CD4-positive, alpha-beta T cell (primary cell): ENCODE measurements around the gene FRMD5. TPM values are rescaled to one million over a fixed set of nuclear protein-coding genes. Genes with fewer than 3 reads are reported as not detected.

Source experiments
- ATAC-seq: fragments of 200-7000 bp; cut with Tn5 transposase; one replicate; pipeline ENCODE4 v1.10.0; 2022; ENCODE audit warnings: mild to moderate bottlenecking; ENCODE audit not compliant: poor library complexity
- CTCF ChIA-PET: fragments of 350-600 bp; sonication (Branson Sonifier 250); formaldehyde crosslinking; loops from one replicate; lab custom pipeline; 2021; ENCODE audit warnings: antibody characterized with exemption, inconsistent platforms; lab: Charles Lee
- POLR2A ChIA-PET: fragments of 350-600 bp; sonication (Branson Sonifier 250); formaldehyde crosslinking; loops from one replicate; lab custom pipeline; 2021; ENCODE audit warnings: antibody characterized with exemption, inconsistent platforms; lab: Charles Lee
- DNase-seq, 14 experiments: peaks; one replicate each; pipeline ENCODE4 v3.0.0-alpha.2; 2013 to 2020; ENCODE audit warnings: mixed read lengths in 2 of 14
- H3K27ac ChIP-seq, 2 donors: one replicate each; pipeline versions ENCODE4 v1.5.1 to v1.7.0; 2013; ENCODE audit warnings: low read length in 2 of 2, low read depth in 1 of 2, mild to moderate bottlenecking in 1 of 2
- H3K27me3 ChIP-seq, 2 experiments: 1 replicate in 1 of 2; 2 replicates in 1 of 2; pipeline versions ENCODE4 v1.6.1 to v1.7.0; 2013; ENCODE audit warnings: low read length in 2 of 2, control low read depth in 1 of 2, mild to moderate bottlenecking in 1 of 2, moderate library complexity in 1 of 2; ENCODE audit not compliant: insufficient read depth in 2 of 2, control insufficient read depth in 1 of 2
- H3K36me3 ChIP-seq: one replicate; pipeline ENCODE4 v1.6.1; 2013; ENCODE audit warnings: low read length, control low read depth; ENCODE audit not compliant: insufficient read depth
- H3K4me1 ChIP-seq: one replicate; pipeline ENCODE4 v1.6.1; 2013; ENCODE audit warnings: low read length, control low read depth; ENCODE audit not compliant: insufficient read depth
- H3K4me3 ChIP-seq: one replicate; pipeline ENCODE4 v1.5.1; 2013; ENCODE audit warnings: mild to moderate bottlenecking, low read length, moderate library complexity
- H3K9me3 ChIP-seq, 2 experiments: 1 replicate in 1 of 2; 2 replicates in 1 of 2; pipeline versions ENCODE4 v1.6.1 to v1.7.0; 2013; ENCODE audit warnings: low read length in 2 of 2, mild to moderate bottlenecking in 2 of 2, control low read depth in 1 of 2, moderate library complexity in 1 of 2; ENCODE audit not compliant: control insufficient read depth in 1 of 2, insufficient read depth in 1 of 2
- H3K27ac Mint-ChIP-seq: one replicate; pipeline ENCODE4 v1.8.0; 2020; ENCODE audit warnings: mixed read lengths
- H3K27me3 Mint-ChIP-seq: one replicate; pipeline ENCODE4 v1.8.0; 2021; ENCODE audit warnings: mixed read lengths
- H3K36me3 Mint-ChIP-seq: one replicate; pipeline ENCODE4 v1.8.0; 2021; ENCODE audit warnings: low read depth, mixed read lengths
- H3K4me1 Mint-ChIP-seq: one replicate; pipeline ENCODE4 v1.8.0; 2021; ENCODE audit warnings: low read depth, mixed read lengths
- H3K4me3 Mint-ChIP-seq: one replicate; pipeline ENCODE4 v1.8.0; 2020; ENCODE audit warnings: mild to moderate bottlenecking, mixed read lengths
- H3K9me3 Mint-ChIP-seq: one replicate; pipeline ENCODE4 v1.8.0; 2020; ENCODE audit warnings: mixed read lengths
- intact Hi-C, 2 experiments: fragments of 100-400 bp; cut with DNase I in 1 of 2; cut with micrococcal nuclease in 1 of 2; formaldehyde crosslinking; loops; one replicate each; pipeline versions ENCODE4 v1.15.1 to v1.9.0; 2023 to 2025; cut with DNase I, micrococcal nuclease
- total RNA-seq, 174 experiments: library from RNA in 2 of 174; stranded (reverse) in 2 of 174; gene quantifications; one replicate each; pipeline ENCODE4 v1.2.3 and lab custom pipeline; 2021 to 2026
- TF ChIP-seq, protein P1 (sequence below): fragments of 200-600 bp; IDR thresholded peaks from one replicate; pipeline ENCODE4 v1.8.0; 2022; ENCODE audit warnings: antibody characterized with exemption, mild to moderate bottlenecking

Gene FRMD5
- total RNA-seq, 2 experiments from 2014 or later = not detected

DNA sequence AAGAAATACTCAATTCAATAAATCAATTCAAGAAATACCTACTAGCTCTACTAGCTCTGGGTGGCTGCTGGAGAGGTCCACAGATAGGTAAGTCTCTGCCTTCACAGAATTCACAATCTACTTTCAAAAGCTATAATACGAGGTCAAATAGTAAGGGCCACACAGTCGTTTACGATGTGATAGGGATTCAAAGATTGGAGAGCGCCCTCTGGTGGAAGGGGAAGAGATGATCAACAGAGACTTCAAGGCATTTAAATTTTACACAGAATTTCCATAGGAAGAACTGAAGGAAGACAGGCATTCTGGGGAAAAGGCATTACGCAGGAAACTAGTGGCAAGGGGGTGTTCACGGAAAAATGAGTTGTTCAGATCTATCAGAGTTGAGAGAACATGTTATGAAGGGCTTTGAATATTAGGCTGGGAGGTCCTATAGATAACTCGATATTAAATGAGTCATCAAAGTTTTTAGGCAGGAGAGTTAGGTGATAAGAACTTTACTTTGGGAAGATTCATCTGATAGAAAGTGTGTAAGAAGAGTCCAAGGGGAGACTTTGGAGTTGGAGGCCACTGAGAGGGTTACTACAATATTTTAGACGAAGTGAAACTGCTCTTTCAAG, 128.8 kb downstream of the FRMD5 start:
- POLR2A ChIA-PET = no interaction called here
- no peak overlapping the region for H3K27ac ChIP-seq
- Mint-ChIP-seq H3K9me3 (no peaks in the 10 kb centered on the region), H3K4me3 (no peak overlapping the region), H3K27me3 (peaks cover 21% of the 10 kb centered on the region), H3K36me3 (no peaks in the 10 kb centered on the region), H3K4me1 (no peaks in the 10 kb centered on the region), H3K27ac (no peak overlapping the region)
- CTCF ChIA-PET = interaction anchor here (0.9 kb wide), 1 partner anchor 162 kb away, joined by 3 read pairs; no protein-coding TSS in a partner anchor
- no peaks in the 10 kb centered on the region for H3K36me3 ChIP-seq
- intact Hi-C loops = loop anchor here in 1 of 2 experiments (10.0 kb wide), 1 partner anchor 162 kb away; no protein-coding TSS in a partner anchor
- no peaks in the 10 kb centered on the region for H3K4me1 ChIP-seq
- TF ChIP-seq, protein P1, sequence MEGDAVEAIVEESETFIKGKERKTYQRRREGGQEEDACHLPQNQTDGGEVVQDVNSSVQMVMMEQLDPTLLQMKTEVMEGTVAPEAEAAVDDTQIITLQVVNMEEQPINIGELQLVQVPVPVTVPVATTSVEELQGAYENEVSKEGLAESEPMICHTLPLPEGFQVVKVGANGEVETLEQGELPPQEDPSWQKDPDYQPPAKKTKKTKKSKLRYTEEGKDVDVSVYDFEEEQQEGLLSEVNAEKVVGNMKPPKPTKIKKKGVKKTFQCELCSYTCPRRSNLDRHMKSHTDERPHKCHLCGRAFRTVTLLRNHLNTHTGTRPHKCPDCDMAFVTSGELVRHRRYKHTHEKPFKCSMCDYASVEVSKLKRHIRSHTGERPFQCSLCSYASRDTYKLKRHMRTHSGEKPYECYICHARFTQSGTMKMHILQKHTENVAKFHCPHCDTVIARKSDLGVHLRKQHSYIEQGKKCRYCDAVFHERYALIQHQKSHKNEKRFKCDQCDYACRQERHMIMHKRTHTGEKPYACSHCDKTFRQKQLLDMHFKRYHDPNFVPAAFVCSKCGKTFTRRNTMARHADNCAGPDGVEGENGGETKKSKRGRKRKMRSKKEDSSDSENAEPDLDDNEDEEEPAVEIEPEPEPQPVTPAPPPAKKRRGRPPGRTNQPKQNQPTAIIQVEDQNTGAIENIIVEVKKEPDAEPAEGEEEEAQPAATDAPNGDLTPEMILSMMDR = peak; percentile 66
- no peak overlapping the region for H3K4me3 ChIP-seq
- DNase-seq (peak; percentile 2 to 75 (median 30)), ATAC-seq (no peak)
- no peaks in the 10 kb centered on the region for H3K27me3 ChIP-seq
- no peaks in the 10 kb centered on the region for H3K9me3 ChIP-seq

- intact Hi-C loops = loop anchor here in 1 of 2 experiments (10.0 kb wide), 1 partner anchor 160 kb away; no protein-coding TSS in a partner anchor
- DNase-seq (no peak), ATAC-seq (no peak)
- H3K27ac Mint-ChIP-seq = no peak overlapping the region
- H3K4me3 ChIP-seq = no peak overlapping the region
- no peaks in the 10 kb centered on the region for H3K9me3 ChIP-seq
- H3K27me3 ChIP-seq = no peaks in the 10 kb centered on the region
- H3K27ac ChIP-seq = no peak overlapping the region
- H3K36me3 ChIP-seq = no peaks in the 10 kb centered on the region
- no peaks in the 10 kb centered on the region for H3K4me1 Mint-ChIP-seq
- no peaks in the 10 kb centered on the region for H3K36me3 Mint-ChIP-seq
- CTCF ChIA-PET = no interaction called here
- peaks cover 21% of the 10 kb centered on the region for H3K27me3 Mint-ChIP-seq
- H3K9me3 Mint-ChIP-seq = no peaks in the 10 kb centered on the region
- POLR2A ChIA-PET = no interaction called here
- H3K4me3 Mint-ChIP-seq = no peak overlapping the region
- TF ChIP-seq, protein P1 = no peak
- H3K4me1 ChIP-seq = no peaks in the 10 kb centered on the region
Measured at GRCh38 chr15:44064706-44065105, 130.4 kb downstream of the FRMD5 start.

DNA sequence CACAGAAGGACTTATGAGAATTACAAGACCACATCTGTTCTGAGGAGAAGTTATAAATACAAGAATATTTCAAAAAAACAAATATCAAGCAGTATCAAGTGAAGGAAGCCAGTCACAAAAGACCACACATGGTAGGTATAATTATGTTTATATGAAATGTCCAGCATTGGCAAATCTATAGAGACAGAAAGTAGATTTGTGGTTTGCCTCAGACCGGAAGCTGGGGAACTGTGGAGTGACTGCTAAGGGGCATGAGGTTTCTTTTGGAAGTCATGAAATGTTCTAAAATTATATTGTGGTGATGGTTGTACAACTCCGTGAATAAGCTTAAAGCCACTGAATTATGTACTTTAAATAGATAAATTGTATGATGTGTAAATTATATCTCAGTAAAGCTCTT, 136.9 kb downstream of the FRMD5 start:
- no peaks in the 10 kb centered on the region for H3K4me1 ChIP-seq
- intact Hi-C loops = no loop called here
- H3K36me3 Mint-ChIP-seq = no peaks in the 10 kb centered on the region
- H3K4me1 Mint-ChIP-seq = no peaks in the 10 kb centered on the region
- H3K27ac Mint-ChIP-seq = no peak overlapping the region
- peaks cover 36% of the 10 kb centered on the region for H3K27me3 Mint-ChIP-seq
- DNase-seq = no peak
- ChIA-PET CTCF (no interaction called here), POLR2A (no interaction called here)
- TF ChIP-seq, protein P1 = no peak
- H3K36me3 ChIP-seq = no peaks in the 10 kb centered on the region
- ATAC-seq = no peak
- H3K4me3 Mint-ChIP-seq = no peak overlapping the region
- H3K27me3 ChIP-seq = peaks cover 2 to 8% of the 10 kb centered on the region in 2 experiments
- H3K4me3 ChIP-seq = no peak overlapping the region
- H3K27ac ChIP-seq = no peak overlapping the region
- no peaks in the 10 kb centered on the region for H3K9me3 Mint-ChIP-seq
- H3K9me3 ChIP-seq = no peaks in the 10 kb centered on the region
